GM21423 (cell line): Measurements from ENCODE around the gene KCNN2.

Experiments
- ATAC-seq: cut with Tn5 transposase; IDR thresholded peaks from one replicate; pipeline ENCODE4 v1.9.1; 2021; ENCODE audit warnings: mild to moderate bottlenecking, moderate library complexity; ENCODE audit not compliant: unreplicated experiment

KCNN2 gene

DNA sequence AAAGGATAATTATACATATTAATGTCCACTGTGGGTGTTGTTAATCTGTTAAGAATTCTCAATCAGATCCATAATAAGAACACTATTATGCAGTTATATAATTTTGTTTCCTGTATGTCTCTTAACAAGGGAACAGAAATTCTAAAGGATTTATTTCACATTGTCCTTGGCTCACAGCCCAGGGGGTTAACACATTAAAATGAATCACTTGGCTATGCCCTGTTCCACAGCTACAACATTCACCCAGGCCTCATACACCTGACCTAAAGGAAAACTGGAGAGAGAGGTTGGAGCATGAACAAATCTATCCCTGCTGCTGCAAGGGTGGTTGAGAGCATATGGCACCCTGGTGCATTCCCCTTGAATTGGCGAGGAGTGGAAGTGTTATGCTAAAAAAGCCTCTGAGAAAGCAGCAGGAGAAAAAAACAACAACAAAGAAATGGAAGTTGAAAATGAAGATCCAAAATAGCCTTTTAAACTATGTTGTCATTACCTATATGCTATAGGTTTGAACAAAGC, 116.0 kb downstream of the KCNN2 start:
- ATAC-seq = no peak

- ATAC-seq = no peak
These were observed 138.9 kb downstream of the KCNN2 start for GRCh38 chr5:114500756-114501155.

- no peak for ATAC-seq
These were observed 142.7 kb downstream of the KCNN2 start for GRCh38 chr5:114504560-114504959.

DNA sequence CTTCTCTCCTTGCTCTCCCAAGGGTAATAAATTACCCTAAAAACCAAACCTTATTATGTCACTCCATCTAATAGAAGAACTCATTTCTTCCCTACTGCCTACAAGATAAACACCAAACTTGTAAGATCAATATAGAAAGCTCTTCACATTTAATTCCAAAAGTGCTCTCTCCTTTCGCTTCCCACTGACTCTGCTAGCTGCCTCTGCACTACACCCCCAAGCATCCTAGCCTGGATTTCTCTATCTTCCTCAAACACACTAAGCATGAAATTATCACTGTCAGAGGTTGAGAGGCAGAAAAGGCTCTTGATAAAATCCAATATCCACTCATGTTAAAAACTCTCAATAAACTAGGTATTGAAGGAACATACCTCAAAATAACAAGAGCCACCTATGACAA, 162.4 kb downstream of the KCNN2 start:
- ATAC-seq = no peak

- ATAC-seq = no peak
These were observed 182.7 kb downstream of the KCNN2 start for GRCh38 chr5:114544561-114544960.
